GM12892 (cell line): ENCODE results near the gene PCDHGA5.

Source experiments
- POLR2A ChIP-seq: IDR thresholded peaks from 2 replicates; pipeline ENCODE4 v1.6.1; 2011; ENCODE audit warnings: low read depth, low read length, control low read depth
- POLR2AphosphoS5 ChIP-seq: IDR thresholded peaks from 2 replicates; pipeline ENCODE4 v1.6.1; 2011; ENCODE audit warnings: low read depth, low read length, control low read depth

DNA sequence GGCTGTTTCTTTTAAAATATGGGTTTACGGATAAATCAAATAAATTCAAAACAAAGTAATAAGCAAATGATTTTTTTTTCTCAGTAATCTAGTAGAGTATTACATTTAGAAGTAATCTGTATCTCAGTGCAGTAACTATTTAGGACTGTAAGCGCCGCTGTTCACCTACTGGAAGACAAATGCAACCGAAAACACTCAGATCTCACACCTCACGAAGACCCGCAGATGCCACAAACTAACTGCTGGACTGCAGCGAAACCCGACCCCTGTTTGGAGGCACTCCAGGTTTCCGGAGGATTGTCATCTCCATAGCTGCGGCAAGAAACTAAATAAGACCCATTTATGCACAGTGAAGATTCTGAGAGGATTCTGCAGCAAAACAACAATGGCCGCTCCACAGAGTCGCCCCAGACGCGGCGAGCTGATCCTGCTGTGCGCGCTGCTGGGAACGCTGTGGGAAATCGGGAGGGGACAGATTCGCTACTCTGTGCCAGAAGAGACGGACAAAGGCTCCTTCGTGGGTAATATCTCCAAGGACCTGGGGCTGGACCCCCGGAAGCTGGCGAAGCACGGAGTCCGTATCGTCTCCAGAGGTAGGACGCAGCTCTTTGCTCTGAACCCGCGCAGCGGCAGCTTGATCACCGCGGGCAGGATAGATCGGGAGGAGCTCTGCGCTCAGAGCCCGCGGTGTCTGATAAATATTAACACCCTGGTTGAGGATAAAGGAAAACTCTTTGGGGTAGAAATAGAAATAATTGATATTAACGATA lies 28.7 kb downstream of the PCDHGA5 start, which contains the start of gene PCDHGA8:
- TF ChIP-seq POLR2AphosphoS5 (no peak), POLR2A (no peak)
